ENCODE results near the gene CBARP. TPM values are rescaled to one million over a fixed set of nuclear protein-coding genes. Genes with fewer than 3 reads are reported as not detected.

Gene CBARP
- total and polyA plus RNA-seq, 4 donors: 0.05 to 0.25 (median 0.06) TPM; not detected in 1

DNA sequence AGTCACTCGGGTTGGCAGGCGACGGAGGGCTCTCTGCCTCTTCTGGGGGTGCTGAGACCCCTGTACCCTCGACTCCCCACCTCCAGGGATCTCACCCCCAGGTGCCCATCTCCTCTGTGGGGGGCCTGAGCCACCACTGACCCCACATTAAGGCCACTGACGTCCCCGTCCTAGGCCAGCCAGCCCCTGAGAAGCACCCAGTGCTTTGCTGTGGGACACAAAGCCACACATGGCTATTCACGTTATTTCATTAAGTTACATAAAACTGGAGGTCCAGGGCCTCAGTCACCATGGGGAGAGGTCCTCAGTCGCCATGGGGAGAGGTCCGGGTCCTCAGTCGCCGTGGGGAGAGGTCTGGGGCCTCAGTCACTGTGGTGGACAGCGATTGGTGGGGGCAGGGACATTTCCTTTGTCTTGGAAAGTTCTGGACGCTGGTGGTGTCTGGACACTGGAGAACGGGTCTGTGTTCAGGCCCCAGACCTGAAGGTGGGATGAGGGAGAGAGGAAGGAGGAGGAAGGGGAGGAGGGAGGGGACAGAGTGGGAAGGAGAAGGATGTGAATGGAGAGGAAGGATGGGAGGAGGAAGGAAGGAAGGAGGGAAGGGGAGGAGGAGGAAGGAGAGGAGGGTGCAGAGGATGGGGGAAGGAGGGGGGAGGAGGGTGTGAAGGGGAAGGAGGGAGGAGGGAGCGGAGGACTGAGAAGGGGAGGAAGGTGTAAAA lies 43.9 kb upstream of the CBARP start (continued):
- TF ChIP-seq HNF4A (conservative IDR thresholded peaks at IDR 0.05) (no peak), SP1 (IDR thresholded peaks at IDR 0.05) (no peak), EGR1 (IDR thresholded peaks at IDR 0.05; ENCODE audit: low read depth in 2 of 2) (no peak), JUND (IDR thresholded peaks at IDR 0.05) (no peak), YY1 (IDR thresholded peaks at IDR 0.05) (no peak), MAX (IDR thresholded peaks at IDR 0.05) (no peak)

GRCh38 chr19:1280636-1281568 lies 43.1 kb upstream of the CBARP start:
- no peak overlapping the region for H3K27ac ChIP-seq (ENCODE audit: low read depth in 1 of 2, low read length in 2 of 2)
- TF ChIP-seq RAD21 (IDR thresholded peaks at IDR 0.05): no peak
- TF ChIP-seq SP1 (IDR thresholded peaks at IDR 0.05): no peak
- no peak for TF ChIP-seq RXRA (IDR thresholded peaks at IDR 0.05)
- TF ChIP-seq MAX (IDR thresholded peaks at IDR 0.05): no peak
- TF ChIP-seq EGR1 (IDR thresholded peaks at IDR 0.05; ENCODE audit: low read depth in 2 of 2): no peak
- TF ChIP-seq JUND (IDR thresholded peaks at IDR 0.05): no peak
- TF ChIP-seq, protein P1, sequence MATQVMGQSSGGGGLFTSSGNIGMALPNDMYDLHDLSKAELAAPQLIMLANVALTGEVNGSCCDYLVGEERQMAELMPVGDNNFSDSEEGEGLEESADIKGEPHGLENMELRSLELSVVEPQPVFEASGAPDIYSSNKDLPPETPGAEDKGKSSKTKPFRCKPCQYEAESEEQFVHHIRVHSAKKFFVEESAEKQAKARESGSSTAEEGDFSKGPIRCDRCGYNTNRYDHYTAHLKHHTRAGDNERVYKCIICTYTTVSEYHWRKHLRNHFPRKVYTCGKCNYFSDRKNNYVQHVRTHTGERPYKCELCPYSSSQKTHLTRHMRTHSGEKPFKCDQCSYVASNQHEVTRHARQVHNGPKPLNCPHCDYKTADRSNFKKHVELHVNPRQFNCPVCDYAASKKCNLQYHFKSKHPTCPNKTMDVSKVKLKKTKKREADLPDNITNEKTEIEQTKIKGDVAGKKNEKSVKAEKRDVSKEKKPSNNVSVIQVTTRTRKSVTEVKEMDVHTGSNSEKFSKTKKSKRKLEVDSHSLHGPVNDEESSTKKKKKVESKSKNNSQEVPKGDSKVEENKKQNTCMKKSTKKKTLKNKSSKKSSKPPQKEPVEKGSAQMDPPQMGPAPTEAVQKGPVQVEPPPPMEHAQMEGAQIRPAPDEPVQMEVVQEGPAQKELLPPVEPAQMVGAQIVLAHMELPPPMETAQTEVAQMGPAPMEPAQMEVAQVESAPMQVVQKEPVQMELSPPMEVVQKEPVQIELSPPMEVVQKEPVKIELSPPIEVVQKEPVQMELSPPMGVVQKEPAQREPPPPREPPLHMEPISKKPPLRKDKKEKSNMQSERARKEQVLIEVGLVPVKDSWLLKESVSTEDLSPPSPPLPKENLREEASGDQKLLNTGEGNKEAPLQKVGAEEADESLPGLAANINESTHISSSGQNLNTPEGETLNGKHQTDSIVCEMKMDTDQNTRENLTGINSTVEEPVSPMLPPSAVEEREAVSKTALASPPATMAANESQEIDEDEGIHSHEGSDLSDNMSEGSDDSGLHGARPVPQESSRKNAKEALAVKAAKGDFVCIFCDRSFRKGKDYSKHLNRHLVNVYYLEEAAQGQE (IDR thresholded peaks at IDR 0.05): no peak
- TF ChIP-seq FOXA1 (IDR thresholded peaks at IDR 0.05): no peak
- no peak for TF ChIP-seq HNF4A (conservative IDR thresholded peaks at IDR 0.05)
- TF ChIP-seq, protein P2, sequence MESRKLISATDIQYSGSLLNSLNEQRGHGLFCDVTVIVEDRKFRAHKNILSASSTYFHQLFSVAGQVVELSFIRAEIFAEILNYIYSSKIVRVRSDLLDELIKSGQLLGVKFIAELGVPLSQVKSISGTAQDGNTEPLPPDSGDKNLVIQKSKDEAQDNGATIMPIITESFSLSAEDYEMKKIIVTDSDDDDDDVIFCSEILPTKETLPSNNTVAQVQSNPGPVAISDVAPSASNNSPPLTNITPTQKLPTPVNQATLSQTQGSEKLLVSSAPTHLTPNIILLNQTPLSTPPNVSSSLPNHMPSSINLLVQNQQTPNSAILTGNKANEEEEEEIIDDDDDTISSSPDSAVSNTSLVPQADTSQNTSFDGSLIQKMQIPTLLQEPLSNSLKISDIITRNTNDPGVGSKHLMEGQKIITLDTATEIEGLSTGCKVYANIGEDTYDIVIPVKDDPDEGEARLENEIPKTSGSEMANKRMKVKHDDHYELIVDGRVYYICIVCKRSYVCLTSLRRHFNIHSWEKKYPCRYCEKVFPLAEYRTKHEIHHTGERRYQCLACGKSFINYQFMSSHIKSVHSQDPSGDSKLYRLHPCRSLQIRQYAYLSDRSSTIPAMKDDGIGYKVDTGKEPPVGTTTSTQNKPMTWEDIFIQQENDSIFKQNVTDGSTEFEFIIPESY (IDR thresholded peaks at IDR 0.05): no peak
- no peak for TF ChIP-seq FOXA2 (IDR thresholded peaks at IDR 0.05)
- WGBS: 93% methylated on average over 53 of the region's 53 CpGs
- peaks cover 7 to 50% (median 41%) of the 10 kb centered on the region in 4 donors for H3K4me1 ChIP-seq (ENCODE audit: control insufficient read depth in 4 of 4, insufficient read depth in 4 of 4, low read length in 3 of 4)
- H3K36me3 ChIP-seq (ENCODE audit: control insufficient read depth in 4 of 4, insufficient read depth in 3 of 4, low read depth in 1 of 4, low read length in 3 of 4): peaks cover 0 to 5% (median 4%) of the 10 kb centered on the region in 4 donors
- no peak for DNase-seq (ENCODE audit: low spot score)
- no peak overlapping the region for H3K9ac ChIP-seq (ENCODE audit: low read depth in 1 of 2, low read length in 2 of 2)
- no peaks in the 10 kb centered on the region for H3K9me3 ChIP-seq (ENCODE audit: control insufficient read depth in 4 of 4, low read length in 3 of 4)
- H3K4me3 ChIP-seq (ENCODE audit: low read depth in 1 of 3, low read length in 3 of 3): no peak overlapping the region
- H3K27me3 ChIP-seq (ENCODE audit: control insufficient read depth in 4 of 4, insufficient read depth in 4 of 4, low read length in 3 of 4): no peaks in the 10 kb centered on the region

Measured in liver (tissue), 9 donors.